A673 (cell line): ENCODE measurements around the gene IPO8. TPM values are rescaled to one million over a fixed set of nuclear protein-coding genes. Genes with fewer than 3 reads are reported as not detected.

Experiments used
- BruUV-seq: library from RNA; stranded (reverse); fragments of 400-500 nt; replicated peaks from 2 replicates; lab custom pipeline; 2021; lab: Mats Ljungman, UMichigan
- CTCF ChIA-PET: fragments of 300-600 bp; sonication (Branson Sonifier 250); formaldehyde crosslinking; loops from one replicate; lab custom pipeline; 2022; ENCODE audit warnings: antibody characterized with exemption; lab: Charles Lee
- POLR2A ChIA-PET: fragments of 300-600 bp; sonication (Branson Sonifier 250); formaldehyde crosslinking; loops from one replicate; lab custom pipeline; 2022; ENCODE audit warnings: antibody characterized with exemption; ENCODE audit not compliant: low non-redundant PET; lab: Charles Lee
- DNase-seq: peaks from one replicate; pipeline ENCODE4 v3.0.0-alpha.2; 2015; ENCODE audit warnings: low spot score
- H3K27ac ChIP-seq: fragments of 200-600 bp; sonication (generic); 2 replicates; pipeline ENCODE4 v1.5.1; 2016; ENCODE audit warnings: mixed run types, low read depth, mild to moderate bottlenecking, mixed read lengths, antibody characterized with exemption, low read length; ENCODE audit not compliant: poor library complexity, severe bottlenecking
- H3K27me3 ChIP-seq: fragments of 200-600 bp; sonication (generic); replicated peaks from 2 replicates; pipeline ENCODE4 v1.6.1; 2017; ENCODE audit warnings: mixed run types, low read depth, mild to moderate bottlenecking, mixed read lengths, antibody characterized with exemption, low read length; ENCODE audit not compliant: insufficient read depth, poor library complexity
- H3K36me3 ChIP-seq: fragments of 200-600 bp; sonication (generic); 2 replicates; pipeline ENCODE4 v1.6.1; 2016; ENCODE audit warnings: mixed run types, mild to moderate bottlenecking, mixed read lengths, antibody characterized with exemption, low read length; ENCODE audit not compliant: insufficient read depth, poor library complexity, severe bottlenecking
- H3K4me1 ChIP-seq: fragments of 200-600 bp; sonication (generic); 2 replicates; pipeline ENCODE4 v1.6.1; 2017; ENCODE audit warnings: mixed run types, mild to moderate bottlenecking, mixed read lengths, antibody characterized with exemption, low read length; ENCODE audit not compliant: insufficient read depth, poor library complexity, severe bottlenecking
- H3K4me3 ChIP-seq: fragments of 200-600 bp; sonication (generic); 2 replicates; pipeline ENCODE4 v1.5.1; 2016; ENCODE audit warnings: low read depth, mixed run types, mild to moderate bottlenecking, mixed read lengths, low read length; ENCODE audit not compliant: poor library complexity, severe bottlenecking
- H3K9me3 ChIP-seq: fragments of 200-600 bp; sonication (generic); 2 replicates; pipeline ENCODE4 v1.6.1; 2016; ENCODE audit warnings: mixed run types, low read depth, mild to moderate bottlenecking, mixed read lengths, antibody characterized with exemption, low read length; ENCODE audit not compliant: poor library complexity, severe bottlenecking
- EZH2 ChIP-seq: fragments of 200-600 bp; sonication (generic); IDR thresholded peaks from 2 replicates; pipeline ENCODE4 v1.6.1; 2017; ENCODE audit warnings: borderline replicate concordance, low read depth, mild to moderate bottlenecking, mixed read lengths, antibody characterized with exemption, low read length; ENCODE audit not compliant: poor library complexity, severe bottlenecking
- intact Hi-C: fragments of 100-400 bp; cut with micrococcal nuclease; formaldehyde crosslinking; loops from one replicate; pipeline ENCODE4 v1.10.0; 2022; ENCODE audit not compliant: unreplicated experiment
- total RNA-seq: library from RNA; stranded (reverse); gene quantifications from 2 replicates; pipeline ENCODE4 v1.2.3, GENCODE V29; 2021
- TF ChIP-seq, protein P1 (sequence below): fragments of 300-800, 200-600 bp; sonication (generic); conservative IDR thresholded peaks from 2 replicates; pipeline ENCODE4 v1.5.1; 2017; ENCODE audit warnings: low read depth, mild to moderate bottlenecking, antibody characterized with exemption, low read length, moderate library complexity, mixed read lengths

The IPO8 gene
- total RNA-seq, 1 experiment from 2014 or later: 37.9 TPM

DNA sequence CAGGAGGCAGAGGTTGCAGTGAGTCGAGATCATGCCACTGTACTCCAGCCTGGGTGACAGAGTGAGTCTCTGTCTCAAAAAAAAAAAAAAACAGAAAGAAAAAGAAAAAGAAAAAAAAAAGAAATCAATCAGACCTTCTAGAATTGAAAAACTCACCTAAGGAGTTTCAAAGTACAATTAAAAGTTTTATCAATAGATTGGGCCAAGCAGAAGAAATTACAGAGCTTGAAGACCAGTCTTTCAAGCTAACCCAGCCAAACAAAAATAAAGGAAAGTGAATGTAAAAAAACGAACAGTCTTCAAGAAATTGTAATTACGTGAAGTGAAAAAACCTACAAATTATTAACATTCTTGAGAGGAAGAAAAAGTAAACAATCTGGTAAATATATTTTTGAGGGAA is 93.0 kb downstream of the IPO8 start:
- H3K36me3 ChIP-seq: no peaks in the 10 kb centered on the region
- no peaks in the 10 kb centered on the region for H3K27me3 ChIP-seq
- H3K27ac ChIP-seq: no peak overlapping the region
- no peak for TF ChIP-seq EZH2
- TF ChIP-seq, protein P1, sequence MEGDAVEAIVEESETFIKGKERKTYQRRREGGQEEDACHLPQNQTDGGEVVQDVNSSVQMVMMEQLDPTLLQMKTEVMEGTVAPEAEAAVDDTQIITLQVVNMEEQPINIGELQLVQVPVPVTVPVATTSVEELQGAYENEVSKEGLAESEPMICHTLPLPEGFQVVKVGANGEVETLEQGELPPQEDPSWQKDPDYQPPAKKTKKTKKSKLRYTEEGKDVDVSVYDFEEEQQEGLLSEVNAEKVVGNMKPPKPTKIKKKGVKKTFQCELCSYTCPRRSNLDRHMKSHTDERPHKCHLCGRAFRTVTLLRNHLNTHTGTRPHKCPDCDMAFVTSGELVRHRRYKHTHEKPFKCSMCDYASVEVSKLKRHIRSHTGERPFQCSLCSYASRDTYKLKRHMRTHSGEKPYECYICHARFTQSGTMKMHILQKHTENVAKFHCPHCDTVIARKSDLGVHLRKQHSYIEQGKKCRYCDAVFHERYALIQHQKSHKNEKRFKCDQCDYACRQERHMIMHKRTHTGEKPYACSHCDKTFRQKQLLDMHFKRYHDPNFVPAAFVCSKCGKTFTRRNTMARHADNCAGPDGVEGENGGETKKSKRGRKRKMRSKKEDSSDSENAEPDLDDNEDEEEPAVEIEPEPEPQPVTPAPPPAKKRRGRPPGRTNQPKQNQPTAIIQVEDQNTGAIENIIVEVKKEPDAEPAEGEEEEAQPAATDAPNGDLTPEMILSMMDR: no peak
- H3K4me3 ChIP-seq: no peak overlapping the region
- intact Hi-C loops: no loop called here
- ChIA-PET CTCF (no interaction called here), POLR2A (interaction anchor here (0.7 kb wide), 1 partner anchor 74 kb away, joined by 3 read pairs; no protein-coding TSS in a partner anchor)
- H3K9me3 ChIP-seq: peaks cover 6% of the 10 kb centered on the region
- no peak for DNase-seq
- H3K4me1 ChIP-seq: peaks cover 18% of the 10 kb centered on the region
- no TSS peak for BruUV-seq

DNA sequence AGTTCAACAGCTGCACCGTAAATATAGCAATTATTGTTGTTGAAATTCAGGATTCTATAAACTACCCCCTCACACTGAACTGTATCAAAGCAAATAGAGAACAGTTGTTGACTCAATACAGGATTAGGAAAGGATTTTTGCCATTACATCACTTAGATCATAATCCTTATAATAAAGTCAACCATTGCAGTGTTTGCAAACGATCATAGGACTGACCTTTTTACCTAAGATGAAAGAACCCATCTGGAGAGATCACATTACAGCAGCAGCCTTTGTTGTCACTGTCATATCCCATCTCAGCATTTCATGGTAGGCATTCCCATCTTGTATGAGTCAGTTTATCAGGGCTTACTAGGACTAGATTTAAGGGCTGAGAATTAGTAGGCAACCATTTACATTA is 96.1 kb downstream of the IPO8 start:
- ChIA-PET POLR2A (interaction anchor here (0.8 kb wide), 1 partner anchor 207 kb away, joined by 3 read pairs; no protein-coding TSS in a partner anchor), CTCF (no interaction called here)
- intact Hi-C loops: no loop called here
- Histone ChIP-seq H3K27ac (peak overlapping the region; percentile 80), H3K4me3 (no peak overlapping the region), H3K4me1 (peaks cover 18% of the 10 kb centered on the region), H3K9me3 (peaks cover 9% of the 10 kb centered on the region), H3K27me3 (no peaks in the 10 kb centered on the region), H3K36me3 (no peaks in the 10 kb centered on the region)
- TF ChIP-seq, protein P1: no peak
- TF ChIP-seq EZH2: no peak
- peak; percentile 79 for DNase-seq
- no TSS peak for BruUV-seq

DNA sequence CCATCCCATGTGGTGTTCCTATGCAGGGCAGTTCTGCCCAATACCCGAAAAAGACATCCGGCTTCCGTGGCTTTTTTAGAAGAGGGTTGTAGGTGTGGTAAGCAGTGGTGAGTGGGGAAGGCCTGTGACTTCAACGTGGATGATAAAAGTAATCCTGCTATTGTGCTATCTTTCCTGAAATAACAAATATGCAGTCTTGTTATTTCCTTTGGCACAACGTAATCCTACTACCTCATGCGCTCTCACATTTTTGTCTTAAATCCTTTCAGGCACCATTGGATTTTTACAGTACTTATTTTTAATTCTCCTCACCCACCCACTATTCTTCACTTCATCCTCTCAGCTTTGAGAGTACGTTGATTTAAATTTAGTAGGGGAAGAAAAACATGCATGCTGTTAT is 96.8 kb downstream of the IPO8 start:
- BruUV-seq: no TSS peak
- intact Hi-C loops: no loop called here
- no peaks in the 10 kb centered on the region for H3K27me3 ChIP-seq
- peaks cover 18% of the 10 kb centered on the region for H3K4me1 ChIP-seq
- peak overlapping the region; percentile 80 for H3K27ac ChIP-seq
- ChIA-PET CTCF (no interaction called here), POLR2A (interaction anchor here (0.8 kb wide), 1 partner anchor 208 kb away, joined by 3 read pairs; no protein-coding TSS in a partner anchor)
- TF ChIP-seq, protein P1: no peak
- TF ChIP-seq EZH2: no peak
- peaks cover 9% of the 10 kb centered on the region for H3K9me3 ChIP-seq
- no peaks in the 10 kb centered on the region for H3K36me3 ChIP-seq
- peak; percentile 34 for DNase-seq
- no peak overlapping the region for H3K4me3 ChIP-seq
